Right atrium auricular region (tissue), 2 donors: Measurements from ENCODE around the gene NDUFAB1. TPM values are rescaled to one million over a fixed set of nuclear protein-coding genes. Genes with fewer than 3 reads are reported as not detected.

Source experiments
- DNase-seq: peaks from one replicate; pipeline ENCODE4 v3.0.0-alpha.2; 2019; ENCODE audit warnings: low spot score
- H3K27ac ChIP-seq, 2 donors: fragments of 200-600 bp; sonication (generic); 1 replicate in 1 of 2; 2 replicates in 1 of 2; pipeline ENCODE4 v1.5.1; 2016 to 2019
- H3K27me3 ChIP-seq, 2 donors: fragments of 200-600 bp; sonication (generic); one replicate each; pipeline versions ENCODE4 v1.5.1 to v1.6.0; 2017 to 2019
- H3K36me3 ChIP-seq: fragments of 200-600 bp; sonication (generic); one replicate; pipeline ENCODE4 v1.5.1; 2016
- H3K4me1 ChIP-seq, 2 donors: fragments of 200-600 bp; sonication (generic); one replicate each; pipeline versions ENCODE4 v1.5.1 to v1.6.0; 2017 to 2019
- H3K4me3 ChIP-seq, 2 donors: fragments of 200-600 bp; sonication (generic); 1 replicate in 1 of 2; 2 replicates in 1 of 2; pipeline ENCODE4 v1.5.1; 2017 to 2019; ENCODE audit warnings: mild to moderate bottlenecking in 1 of 2, moderate library complexity in 1 of 2
- H3K9me3 ChIP-seq, 2 donors: fragments of 200-600 bp; sonication (generic); one replicate each; pipeline ENCODE4 v1.5.1; 2019
- total RNA-seq, 2 donors: library from RNA; depleted of rRNA; stranded (reverse); fragments of >200 nt; gene quantifications; one replicate each; pipeline ENCODE4 v1.1.0, GENCODE V29; 2016
- TF ChIP-seq, protein P1 (sequence below), 2 donors: fragments of 200-600 bp; sonication (generic); IDR thresholded peaks; one replicate each; pipeline ENCODE4 v1.5.1; 2019; ENCODE audit warnings: antibody characterized with exemption in 2 of 2

NDUFAB1 gene
- total RNA-seq, 2 donors from 2014 or later, result 478 to 774 TPM

DNA sequence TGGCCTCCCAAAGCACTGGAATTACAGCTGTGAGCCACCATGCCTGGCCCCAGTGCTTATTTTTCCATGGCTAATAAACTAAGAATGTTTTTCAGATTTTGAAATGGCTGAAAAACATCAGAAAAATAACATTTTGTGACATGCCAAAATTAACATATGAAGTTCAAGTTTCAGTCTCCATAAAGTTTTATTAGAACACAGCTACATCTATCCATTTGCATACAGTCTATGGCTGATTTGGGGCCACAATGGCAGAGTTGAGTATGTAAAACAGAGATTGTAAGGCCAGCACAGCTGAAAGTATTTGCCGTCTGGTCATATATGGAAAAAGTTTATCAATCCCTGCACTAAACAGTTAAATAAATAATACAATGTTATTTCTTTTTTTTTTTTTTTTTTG, 13.8 kb upstream of the NDUFAB1 start:
- Histone ChIP-seq H3K9me3 (no peaks in the 10 kb centered on the region), H3K27me3 (no peaks in the 10 kb centered on the region), H3K4me1 (no peaks in the 10 kb centered on the region), H3K36me3 (peaks cover 26% of the 10 kb centered on the region), H3K27ac (no peak overlapping the region), H3K4me3 (no peak overlapping the region)
- DNase-seq, result no peak
- TF ChIP-seq, protein P1, sequence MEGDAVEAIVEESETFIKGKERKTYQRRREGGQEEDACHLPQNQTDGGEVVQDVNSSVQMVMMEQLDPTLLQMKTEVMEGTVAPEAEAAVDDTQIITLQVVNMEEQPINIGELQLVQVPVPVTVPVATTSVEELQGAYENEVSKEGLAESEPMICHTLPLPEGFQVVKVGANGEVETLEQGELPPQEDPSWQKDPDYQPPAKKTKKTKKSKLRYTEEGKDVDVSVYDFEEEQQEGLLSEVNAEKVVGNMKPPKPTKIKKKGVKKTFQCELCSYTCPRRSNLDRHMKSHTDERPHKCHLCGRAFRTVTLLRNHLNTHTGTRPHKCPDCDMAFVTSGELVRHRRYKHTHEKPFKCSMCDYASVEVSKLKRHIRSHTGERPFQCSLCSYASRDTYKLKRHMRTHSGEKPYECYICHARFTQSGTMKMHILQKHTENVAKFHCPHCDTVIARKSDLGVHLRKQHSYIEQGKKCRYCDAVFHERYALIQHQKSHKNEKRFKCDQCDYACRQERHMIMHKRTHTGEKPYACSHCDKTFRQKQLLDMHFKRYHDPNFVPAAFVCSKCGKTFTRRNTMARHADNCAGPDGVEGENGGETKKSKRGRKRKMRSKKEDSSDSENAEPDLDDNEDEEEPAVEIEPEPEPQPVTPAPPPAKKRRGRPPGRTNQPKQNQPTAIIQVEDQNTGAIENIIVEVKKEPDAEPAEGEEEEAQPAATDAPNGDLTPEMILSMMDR (IDR thresholded peaks at IDR 0.05), result no peak

DNA sequence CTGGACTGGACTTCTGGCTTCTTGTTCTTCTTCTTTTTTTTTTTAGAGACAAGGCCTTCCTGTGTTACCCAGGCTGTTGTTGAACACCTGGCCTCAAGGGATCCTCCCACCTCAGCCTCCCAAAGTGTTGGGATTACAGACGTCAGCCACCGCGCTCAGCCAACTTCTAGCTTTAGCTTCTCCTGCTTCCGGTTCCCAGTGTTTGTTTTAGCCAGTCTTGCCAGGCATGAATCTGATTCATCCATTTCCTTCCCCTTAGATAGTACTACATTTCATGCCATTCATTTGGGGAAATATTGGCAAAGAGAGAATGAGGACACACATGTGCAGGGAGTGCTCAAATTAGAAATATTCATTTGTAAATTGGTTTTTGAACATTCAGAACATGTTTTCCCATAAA, 12.1 kb upstream of the NDUFAB1 start:
- H3K4me1 ChIP-seq, result no peaks in the 10 kb centered on the region
- TF ChIP-seq, protein P1 (IDR thresholded peaks at IDR 0.05), result no peak
- no peaks in the 10 kb centered on the region for H3K27me3 ChIP-seq
- H3K4me3 ChIP-seq, result no peak overlapping the region
- no peak for DNase-seq
- H3K9me3 ChIP-seq, result no peaks in the 10 kb centered on the region
- peaks cover 38% of the 10 kb centered on the region for H3K36me3 ChIP-seq
- no peak overlapping the region for H3K27ac ChIP-seq

DNA sequence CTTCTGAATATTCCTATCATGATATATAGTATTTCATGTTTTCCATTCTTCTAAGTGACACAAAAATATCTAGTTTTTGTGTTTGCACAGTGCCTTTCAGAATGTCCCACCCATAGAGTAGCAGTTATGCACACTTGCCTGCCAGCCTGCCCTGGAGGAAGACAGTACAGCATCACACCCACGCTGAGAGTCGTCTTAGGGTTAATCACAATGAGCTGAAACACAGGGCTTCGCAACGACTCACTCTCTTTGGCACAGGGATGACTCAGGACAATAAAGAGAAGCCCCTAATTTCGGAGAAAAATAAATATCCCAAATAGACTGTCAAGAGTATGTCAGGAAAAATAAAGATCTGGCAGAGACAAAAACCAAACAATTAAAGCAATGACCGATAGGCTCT, 11.6 kb upstream of the NDUFAB1 start:
- TF ChIP-seq, protein P1 (IDR thresholded peaks at IDR 0.05), result no peak
- DNase-seq, result no peak
- H3K4me1 ChIP-seq, result no peaks in the 10 kb centered on the region
- H3K27me3 ChIP-seq, result no peaks in the 10 kb centered on the region
- H3K27ac ChIP-seq, result no peak overlapping the region
- peaks cover 33% of the 10 kb centered on the region for H3K36me3 ChIP-seq
- no peaks in the 10 kb centered on the region for H3K9me3 ChIP-seq
- no peak overlapping the region for H3K4me3 ChIP-seq

DNA sequence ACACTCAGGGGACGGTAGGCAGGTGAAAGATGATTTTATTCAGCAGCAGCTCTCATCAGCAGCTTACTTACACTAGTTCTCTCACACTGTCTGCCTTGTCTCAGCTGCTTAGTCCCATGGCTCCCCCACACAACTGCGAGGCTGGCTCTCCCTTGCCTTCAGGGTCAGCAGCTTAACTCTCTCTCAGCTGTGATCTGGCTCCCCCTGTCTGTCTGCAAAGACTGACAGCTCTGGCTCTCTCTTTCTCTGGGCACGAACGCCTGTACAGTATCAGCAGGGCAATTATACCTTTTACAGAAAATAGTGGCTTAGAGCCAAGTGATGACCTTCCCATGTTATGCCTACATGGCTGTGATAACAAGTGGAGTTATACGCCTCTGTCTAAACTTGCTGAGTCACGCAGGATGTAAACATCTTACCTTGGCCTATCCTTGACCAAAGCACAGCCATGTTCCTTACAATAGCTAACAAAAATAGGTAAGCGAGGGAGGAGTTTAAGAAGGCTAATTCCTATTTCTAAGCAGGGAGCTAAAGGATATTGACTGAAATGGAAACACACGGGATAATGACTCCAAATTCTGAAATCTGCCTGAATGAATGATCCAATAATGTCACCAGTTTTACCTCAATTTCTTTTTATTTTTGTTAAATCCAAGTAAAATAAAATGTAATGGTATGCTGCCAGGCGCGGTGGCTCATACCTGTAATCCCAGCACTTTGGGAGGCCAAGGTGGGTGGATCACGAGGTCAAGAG, 1.1 kb upstream of the NDUFAB1 start:
- TF ChIP-seq, protein P1 (IDR thresholded peaks at IDR 0.05), result peak in 1 of 2 donors; percentile 56
- Histone ChIP-seq H3K9me3 (no peaks in the 10 kb centered on the region), H3K36me3 (peaks cover 14% of the 10 kb centered on the region), H3K4me1 (peaks cover 0 to 35% of the 10 kb centered on the region in 2 donors), H3K4me3 (no peak overlapping the region), H3K27me3 (no peaks in the 10 kb centered on the region), H3K27ac (peak overlapping the region; percentile 87 to 88)
- DNase-seq, result no peak

DNA sequence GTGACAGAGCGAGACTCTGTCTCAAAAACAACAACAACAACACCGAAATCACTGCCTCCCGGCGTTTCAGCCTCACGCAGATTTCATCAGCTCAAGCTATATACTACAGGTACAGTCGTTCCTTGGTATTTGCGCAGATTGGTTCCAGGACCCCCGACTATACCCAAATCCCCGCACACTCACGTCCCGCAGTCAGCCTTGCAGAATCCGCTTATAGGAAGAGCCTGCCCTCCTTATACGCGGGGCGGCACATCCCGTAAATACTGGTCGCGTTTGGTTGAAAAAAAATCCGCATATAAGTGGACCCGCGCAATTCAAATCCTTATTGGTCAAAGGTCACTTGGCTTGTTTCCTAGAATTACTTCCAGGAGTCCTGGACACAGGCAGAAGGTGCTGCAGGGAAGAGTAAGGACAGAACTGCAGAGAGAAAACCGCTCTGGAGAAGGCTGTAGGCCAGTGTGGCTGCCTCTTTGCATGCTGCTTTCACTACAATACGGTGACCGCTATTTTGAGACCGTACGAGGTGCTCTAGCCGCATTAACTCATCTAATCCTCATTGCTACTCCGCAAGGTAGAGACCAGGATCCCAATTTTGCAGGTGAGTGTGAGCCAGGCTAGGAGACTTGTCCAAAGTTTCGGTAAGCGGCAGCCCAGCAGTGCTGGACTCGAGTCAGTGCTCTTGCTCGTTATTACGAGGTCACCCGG, 718 bp downstream of the NDUFAB1 start:
- no peaks in the 10 kb centered on the region for H3K9me3 ChIP-seq
- H3K4me3 ChIP-seq, result peak overlapping the region; percentile 71 to 81
- H3K4me1 ChIP-seq, result peaks cover 0 to 46% of the 10 kb centered on the region in 2 donors
- H3K27ac ChIP-seq, result peak overlapping the region; percentile 87 to 88
- peaks cover 30% of the 10 kb centered on the region for H3K36me3 ChIP-seq
- no peaks in the 10 kb centered on the region for H3K27me3 ChIP-seq
- no peak for DNase-seq
- TF ChIP-seq, protein P1 (IDR thresholded peaks at IDR 0.05), result no peak
